NOMO-1 (cell line): ENCODE results near the gene TPRX1.
"Not testable (repeated sequence)": the region's sequence is repeated elsewhere in the genome, so short reads cannot be mapped to it uniquely, and the experiment has no call there.

Experiments
- DNase-seq, 2 experiments: peaks; one replicate each; lab custom pipeline; 2025; ENCODE audit not compliant: unreplicated experiment in 2 of 2; lab: John Stamatoyannopoulos, UW

TPRX1 gene

GRCh38 chr19:47769534-47769933, 34.8 kb downstream of the TPRX1 start:
- DNase-seq, result no peak

- DNase-seq, result no peak
Observed at GRCh38 chr19:47768604-47769003, 35.7 kb downstream of the TPRX1 start.

- DNase-seq, result no peak
Observed at GRCh38 chr19:47767349-47767748, 37.0 kb downstream of the TPRX1 start.

- DNase-seq, result no peak
Observed at GRCh38 chr19:47766670-47767069, 37.7 kb downstream of the TPRX1 start.

GRCh38 chr19:47766359-47766620, 38.1 kb downstream of the TPRX1 start:
- no peak for DNase-seq

GRCh38 chr19:47765523-47766358, 38.6 kb downstream of the TPRX1 start:
- DNase-seq, result peak; percentile 12 to 35

GRCh38 chr19:47764705-47765104, 39.6 kb downstream of the TPRX1 start:
- DNase-seq, result not testable (repeated sequence)

- no peak for DNase-seq
Observed at GRCh38 chr19:47762615-47763308, 41.6 kb downstream of the TPRX1 start.

- no peak for DNase-seq
Observed at GRCh38 chr19:47762151-47762550, 42.2 kb downstream of the TPRX1 start.

- DNase-seq, result no peak
Observed at GRCh38 chr19:47761566-47761965, 42.8 kb downstream of the TPRX1 start.

- no peak for DNase-seq
Observed at GRCh38 chr19:47760632-47760999, 43.7 kb downstream of the TPRX1 start.

- DNase-seq, result no peak
Observed at GRCh38 chr19:47758443-47758804, 45.9 kb downstream of the TPRX1 start.

GRCh38 chr19:47757617-47758442, 46.5 kb downstream of the TPRX1 start:
- no peak for DNase-seq

GRCh38 chr19:47756953-47757608, 47.3 kb downstream of the TPRX1 start:
- no peak for DNase-seq

GRCh38 chr19:47756627-47756929, 47.8 kb downstream of the TPRX1 start:
- DNase-seq, result no peak

GRCh38 chr19:47755762-47756626, 48.4 kb downstream of the TPRX1 start:
- DNase-seq, result no peak

- no peak for DNase-seq
Observed at GRCh38 chr19:47755065-47755761, 49.1 kb downstream of the TPRX1 start.

- DNase-seq, result no peak
Observed at GRCh38 chr19:47754206-47755064, 49.9 kb downstream of the TPRX1 start.
